GM10847 (cell line): ENCODE results near the gene ZSWIM3.

Experiments
- POLR2A ChIP-seq: IDR thresholded peaks from 2 replicates; pipeline ENCODE4 v1.6.1; 2011; ENCODE audit not compliant: insufficient read length; ENCODE audit errors: extremely low read depth

The ZSWIM3 gene

DNA sequence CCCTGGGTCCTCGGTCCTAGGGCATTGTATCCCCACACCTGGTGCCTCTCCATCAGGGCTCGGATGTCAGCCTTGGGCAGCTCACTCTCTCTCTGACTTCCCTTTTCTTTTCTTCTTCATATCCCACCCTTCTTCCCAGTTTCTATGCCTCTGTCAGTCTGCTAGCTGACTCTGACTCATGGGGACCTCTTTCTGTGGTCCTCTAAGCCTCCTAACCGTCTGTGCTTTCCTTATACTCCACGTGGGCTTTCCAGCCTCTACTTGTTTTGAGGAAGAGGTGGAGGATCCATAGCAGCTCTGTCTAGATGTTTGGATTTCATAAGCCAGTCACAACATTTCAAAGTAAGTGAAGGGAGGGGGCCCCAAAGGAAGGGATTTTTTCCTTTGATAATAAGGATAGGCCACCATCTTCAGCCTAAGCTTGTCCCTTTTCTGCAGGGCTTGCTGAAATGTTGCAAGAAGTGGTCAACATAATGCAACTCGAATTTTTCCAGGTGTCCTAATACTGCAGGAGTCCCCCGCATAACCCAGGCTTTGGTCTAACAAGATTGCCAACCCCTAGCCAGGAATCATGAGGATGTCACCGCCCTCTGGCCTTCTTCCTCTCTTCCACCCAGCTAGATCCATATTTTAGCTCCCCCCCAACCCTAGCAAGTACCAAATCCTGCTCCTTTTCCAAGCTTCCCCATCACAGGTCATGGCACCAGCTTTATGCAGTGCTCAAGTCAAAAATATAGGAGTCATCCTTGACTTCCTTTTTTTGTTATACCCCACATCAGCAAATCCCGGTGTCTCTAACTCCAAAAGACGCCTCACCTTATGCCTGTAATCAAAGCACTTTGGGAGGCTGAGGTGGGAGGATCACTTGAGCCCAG, 63.3 kb downstream of the ZSWIM3 start:
- TF ChIP-seq POLR2A: no peak

DNA sequence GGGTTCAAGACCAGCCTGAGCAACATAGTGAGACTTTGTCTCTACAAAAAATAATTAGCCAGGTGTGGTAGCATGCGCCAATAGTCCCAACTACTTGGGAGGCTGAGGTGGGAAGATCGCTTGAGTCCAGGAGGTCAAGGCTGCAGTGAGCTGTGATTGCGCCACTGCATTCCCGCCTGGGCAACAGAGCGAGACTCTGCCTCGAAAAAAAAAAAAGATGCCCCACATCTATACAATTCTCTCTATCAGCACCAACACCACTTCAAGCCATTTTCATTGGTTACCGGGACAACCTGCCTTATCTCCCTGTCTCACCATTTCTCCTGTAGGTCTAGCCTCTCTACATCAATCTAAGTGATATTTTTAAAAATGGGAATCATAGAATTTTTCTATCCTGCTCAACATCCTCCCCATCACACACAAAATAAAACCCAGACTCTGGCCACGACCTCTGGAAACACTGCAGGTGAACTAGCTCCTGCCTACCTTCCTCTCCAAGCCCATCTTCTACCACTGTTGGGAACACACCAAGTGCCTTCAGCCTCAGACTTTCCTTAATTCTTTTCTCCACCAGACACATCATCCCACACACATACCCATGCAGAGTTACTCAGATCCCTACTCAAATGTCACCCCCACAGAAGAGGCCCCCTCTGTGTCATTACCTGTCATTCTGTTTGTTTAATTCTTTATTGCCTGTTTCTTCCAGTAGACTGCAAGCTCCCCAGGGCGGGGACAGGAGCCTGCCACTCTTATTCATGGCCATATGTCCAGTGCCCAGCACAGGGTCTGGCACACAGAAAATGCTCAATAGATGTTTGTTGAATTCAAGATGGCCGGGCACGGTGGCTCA, 64.1 kb downstream of the ZSWIM3 start:
- no peak for TF ChIP-seq POLR2A

DNA sequence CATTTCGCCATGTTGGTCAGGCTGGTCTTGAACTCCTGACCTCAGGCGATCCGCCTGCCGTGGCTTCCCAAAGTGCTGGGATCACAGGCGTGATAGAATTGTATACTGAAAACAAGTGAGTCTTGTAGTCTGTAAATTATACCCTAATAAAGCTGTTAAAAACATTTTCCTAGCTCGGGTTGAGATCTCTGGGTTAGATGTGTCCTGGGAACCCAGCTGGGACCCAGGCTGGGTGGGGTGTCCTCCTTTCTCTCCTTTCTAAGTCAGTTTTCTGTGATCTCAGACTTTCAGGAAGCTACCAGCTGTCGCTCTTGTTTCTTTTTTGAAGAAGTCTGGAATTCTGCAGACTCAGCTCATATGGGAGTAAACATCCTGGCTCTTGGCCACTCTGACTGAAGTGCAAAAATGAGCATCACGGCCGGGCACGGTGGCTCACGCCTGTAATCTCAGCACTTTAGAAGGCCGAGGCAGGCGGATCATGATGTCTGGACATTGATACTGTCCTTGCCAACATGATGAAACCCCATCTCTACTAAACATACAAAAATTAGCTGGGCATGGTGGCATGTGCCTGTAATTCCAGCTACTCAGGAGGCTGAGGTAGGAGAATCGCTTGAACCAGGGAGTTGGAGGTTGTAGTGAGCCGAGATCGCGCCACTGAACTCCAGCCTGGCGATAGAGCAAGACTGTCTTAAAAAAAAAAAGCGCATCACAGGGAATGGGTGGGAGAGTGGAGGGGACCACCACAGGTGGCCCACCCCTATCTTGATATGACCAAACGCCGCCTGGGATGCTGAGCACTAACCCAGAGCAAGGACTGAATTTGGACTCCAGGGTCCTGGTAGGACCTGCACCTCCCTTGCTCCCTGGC, 67.2 kb downstream of the ZSWIM3 start:
- TF ChIP-seq POLR2A: no peak

DNA sequence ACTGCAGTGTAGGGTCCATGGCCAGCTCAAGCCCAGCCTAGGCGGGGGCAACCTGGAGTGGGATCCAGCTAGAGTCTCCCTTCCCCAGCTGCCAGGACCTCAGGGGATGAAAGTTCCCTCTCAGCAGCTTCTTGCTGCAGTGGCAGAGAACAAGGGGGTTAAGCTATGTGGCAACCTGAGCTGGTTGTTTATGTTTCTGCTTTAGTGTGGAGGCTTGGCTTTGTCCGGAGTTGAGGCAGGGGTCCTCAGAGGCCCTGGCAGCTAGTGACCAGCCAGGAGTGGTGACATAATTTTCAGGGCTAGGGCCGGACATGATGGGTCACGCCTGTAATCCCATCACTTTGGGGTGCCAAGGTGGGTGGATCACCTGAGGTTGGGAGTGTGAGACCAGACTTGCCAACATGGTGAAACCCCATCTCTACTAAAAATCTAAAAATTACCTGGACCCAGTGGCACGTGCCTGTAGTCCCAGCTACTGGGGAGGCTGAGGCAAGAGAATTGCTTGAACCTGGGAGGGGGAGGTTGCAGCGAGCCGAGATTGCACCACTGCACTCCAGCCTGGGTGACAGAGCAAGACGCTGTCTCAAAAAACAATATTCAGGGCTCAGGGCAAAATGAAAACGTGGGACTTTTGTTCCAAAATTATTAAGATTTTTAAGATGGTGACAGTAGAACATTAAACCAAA, 68.5 kb downstream of the ZSWIM3 start:
- TF ChIP-seq POLR2A: no peak

DNA sequence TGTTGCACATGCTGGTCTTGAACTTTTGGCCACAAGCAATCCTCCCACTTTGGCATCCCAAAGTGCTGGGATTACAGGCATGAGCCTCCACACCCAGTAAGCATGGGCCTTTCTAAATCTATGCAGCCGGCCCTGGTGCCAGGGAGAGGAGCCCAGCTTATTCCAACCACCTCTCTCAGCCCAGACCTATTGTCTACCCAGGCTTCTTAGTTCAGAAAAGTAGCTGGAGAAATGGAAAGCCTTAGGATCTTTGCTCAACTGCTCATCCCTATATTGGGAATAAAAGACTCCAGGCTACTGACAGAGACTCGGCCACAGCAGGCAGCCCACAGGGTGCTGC, 69.3 kb downstream of the ZSWIM3 start:
- no peak for TF ChIP-seq POLR2A

DNA sequence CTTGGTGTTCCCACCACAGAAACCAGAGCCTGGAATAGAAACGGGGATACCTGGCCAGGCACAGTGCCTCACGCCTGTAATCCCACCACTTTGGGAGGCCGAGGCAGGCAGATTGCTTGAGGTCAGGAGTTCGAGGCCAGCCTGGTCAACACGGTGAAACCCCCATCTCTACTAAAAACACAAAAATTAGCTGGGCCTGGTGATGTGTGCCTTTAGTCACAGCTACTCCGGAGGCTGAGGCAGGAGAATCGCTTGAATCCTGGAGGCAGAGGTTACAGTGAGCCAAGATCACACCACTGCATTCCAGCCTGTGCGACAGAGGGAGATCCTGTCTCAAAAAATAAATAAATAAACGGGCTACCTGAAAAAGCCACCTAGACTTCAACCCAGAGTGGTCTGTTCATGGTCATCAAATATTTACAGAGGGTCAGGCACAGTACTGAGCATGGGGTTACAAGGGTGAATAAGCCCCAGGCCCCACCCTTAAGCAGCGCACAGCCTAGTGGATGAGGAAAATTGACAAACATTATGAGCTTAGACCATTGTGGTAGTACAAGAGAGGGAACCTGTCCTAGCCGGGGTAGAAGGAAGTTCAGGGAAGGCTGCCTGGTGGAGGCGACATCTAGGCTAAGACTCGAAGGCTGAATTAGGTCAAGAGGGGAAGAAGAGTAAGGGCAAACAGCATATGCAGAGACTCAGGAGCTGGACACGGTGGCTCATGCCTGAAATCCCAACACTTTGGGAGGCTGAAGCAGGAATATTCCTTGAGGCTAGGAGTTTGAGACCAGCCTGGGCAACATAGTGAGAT, 69.9 kb downstream of the ZSWIM3 start:
- no peak for TF ChIP-seq POLR2A
